ELR (cell line): ENCODE data around the gene PRKG1.
"Not testable (repeated sequence)": the region's sequence is repeated elsewhere in the genome, so short reads cannot be mapped to it uniquely, and the experiment has no call there.

Source experiments
- DNase-seq: peaks from one replicate; pipeline ENCODE4 v3.0.0-alpha.2; 2015; ENCODE audit warnings: low read depth

PRKG1 gene

DNA sequence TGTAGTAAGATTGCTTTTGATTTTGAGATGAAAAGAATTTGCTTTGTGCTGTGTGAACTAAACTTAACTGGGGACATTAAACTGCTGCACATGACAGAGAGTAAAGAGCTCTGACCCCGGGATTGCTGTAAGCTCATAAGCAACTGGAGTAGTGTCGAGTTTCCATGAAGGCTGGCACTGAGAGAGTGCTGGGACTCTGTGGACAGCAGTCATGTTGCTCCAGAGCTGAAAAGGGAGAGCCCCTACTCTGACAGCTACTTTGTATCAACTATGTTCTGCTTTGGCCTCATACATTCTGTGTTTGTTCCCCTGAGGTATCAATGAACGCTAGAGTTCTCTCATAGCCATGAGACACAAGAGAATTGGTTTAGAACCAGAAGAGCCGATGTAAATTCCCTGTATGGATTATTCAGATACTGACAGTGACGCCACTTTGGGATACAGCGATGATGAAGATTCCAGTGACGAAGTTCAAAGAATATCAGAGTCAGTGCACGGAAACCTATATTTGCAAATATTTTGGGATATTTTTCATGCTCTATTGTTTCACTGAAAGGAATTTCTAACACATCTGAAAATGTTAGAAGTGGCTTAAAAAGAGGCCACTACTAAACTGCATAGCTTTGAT lies 1053.9 kb downstream of the PRKG1 start:
- no peak for DNase-seq

- no peak for DNase-seq
Observed at GRCh38 chr10:52129410-52130178, 1055.3 kb downstream of the PRKG1 start.

DNA sequence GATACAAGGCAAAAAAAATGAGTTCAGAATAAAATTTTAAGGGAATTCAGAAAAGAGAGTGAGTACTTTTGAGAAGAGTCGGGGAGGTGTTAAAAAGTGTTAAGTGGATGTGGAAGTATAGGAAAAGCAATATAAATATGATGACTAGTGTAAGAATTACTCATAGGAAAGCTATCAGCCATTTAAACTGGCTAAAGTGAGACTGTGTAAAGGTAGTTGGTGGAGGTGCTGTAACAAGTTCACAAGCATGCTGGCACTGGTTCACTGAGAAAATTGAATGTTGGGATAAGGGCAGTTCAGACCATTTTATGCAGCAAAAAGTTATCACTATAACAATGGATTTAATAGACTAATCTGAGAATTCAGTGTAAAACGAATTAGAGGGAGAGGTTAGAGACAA lies 1060.8 kb downstream of the PRKG1 start:
- DNase-seq, result no peak

- DNase-seq, result no peak
Observed at GRCh38 chr10:52136921-52137320, 1062.6 kb downstream of the PRKG1 start.

- no peak for DNase-seq
Observed at GRCh38 chr10:52143338-52143737, 1069.1 kb downstream of the PRKG1 start.

GRCh38 chr10:52145636-52146035 lies 1071.3 kb downstream of the PRKG1 start:
- no peak for DNase-seq

DNA sequence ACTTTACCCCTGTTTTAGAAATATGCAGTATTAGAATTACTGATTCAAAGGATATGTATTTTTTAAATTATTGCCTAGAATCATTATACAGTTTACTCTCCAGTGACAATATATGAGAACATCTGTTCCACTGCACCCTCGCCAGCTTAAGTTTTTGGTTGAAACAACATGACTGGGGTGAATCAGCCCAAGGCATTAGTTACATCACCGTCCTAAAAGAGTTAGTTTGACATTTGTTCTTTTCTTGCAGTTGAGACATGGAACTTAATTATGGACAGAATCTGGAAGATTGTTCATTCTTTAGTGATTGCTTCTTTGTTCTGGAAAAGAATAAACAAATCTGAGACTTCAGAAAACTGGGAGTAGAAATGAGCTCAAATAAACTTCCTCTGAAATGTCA lies 1072.5 kb downstream of the PRKG1 start:
- no peak for DNase-seq

- DNase-seq, result no peak
Observed at GRCh38 chr10:52170776-52171175, 1096.5 kb downstream of the PRKG1 start.

GRCh38 chr10:52172581-52172980 lies 1098.3 kb downstream of the PRKG1 start:
- peak; percentile 1 for DNase-seq

GRCh38 chr10:52185256-52185655 lies 1111.0 kb downstream of the PRKG1 start:
- no peak for DNase-seq

DNA sequence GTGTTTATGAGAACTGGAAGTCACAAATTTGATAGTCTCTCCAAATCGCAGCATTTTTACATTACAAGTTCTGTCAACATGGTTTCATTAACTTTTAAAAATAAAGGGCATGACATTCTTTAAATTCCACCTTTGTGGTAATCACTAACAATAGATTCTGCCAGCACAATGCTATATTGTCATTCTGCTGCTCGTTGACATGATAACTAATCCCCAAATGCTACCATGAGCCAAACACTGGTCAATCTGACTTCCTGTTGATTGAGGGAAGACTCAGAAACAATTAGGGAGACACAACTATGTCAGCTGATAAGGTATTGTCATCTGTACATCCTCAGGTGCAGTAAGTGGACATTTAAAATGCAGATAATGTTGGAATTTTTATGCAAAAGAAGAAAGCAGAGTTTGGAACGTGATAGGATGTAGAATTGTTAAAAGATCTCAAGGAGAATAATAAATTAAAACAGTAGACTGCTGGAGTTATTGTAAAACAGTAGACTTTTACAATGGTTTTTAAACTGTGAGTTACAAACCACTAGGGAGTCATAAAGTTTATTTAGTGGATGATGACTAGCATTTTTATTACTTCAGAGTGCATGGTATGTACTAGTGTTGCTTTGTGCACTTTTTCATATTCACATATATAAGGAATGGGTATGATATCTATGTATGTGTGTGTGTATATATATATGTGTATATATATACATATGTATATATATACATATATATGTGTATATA lies 1113.4 kb downstream of the PRKG1 start:
- no peak for DNase-seq

DNA sequence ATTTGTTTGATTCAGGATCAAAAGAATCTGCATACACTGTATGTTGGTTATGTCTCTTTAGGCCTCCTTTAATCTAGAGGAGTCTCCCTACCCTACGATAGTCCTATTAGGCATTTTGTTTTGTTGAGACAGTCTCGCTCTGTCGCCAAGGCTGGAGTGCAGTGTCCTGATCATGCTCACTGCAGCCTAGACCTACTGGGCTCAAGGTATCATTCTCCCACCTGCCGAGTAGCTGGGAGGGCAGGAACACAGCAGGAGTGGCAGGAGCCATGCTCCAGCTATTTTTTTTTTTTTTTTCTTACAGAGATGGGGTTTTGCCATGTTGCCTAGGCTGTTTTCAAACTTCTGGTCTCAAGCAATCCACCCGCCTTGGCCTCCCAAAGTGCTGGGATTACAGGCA lies 1116.8 kb downstream of the PRKG1 start:
- no peak for DNase-seq

GRCh38 chr10:52194191-52194590 lies 1119.9 kb downstream of the PRKG1 start:
- no peak for DNase-seq

DNA sequence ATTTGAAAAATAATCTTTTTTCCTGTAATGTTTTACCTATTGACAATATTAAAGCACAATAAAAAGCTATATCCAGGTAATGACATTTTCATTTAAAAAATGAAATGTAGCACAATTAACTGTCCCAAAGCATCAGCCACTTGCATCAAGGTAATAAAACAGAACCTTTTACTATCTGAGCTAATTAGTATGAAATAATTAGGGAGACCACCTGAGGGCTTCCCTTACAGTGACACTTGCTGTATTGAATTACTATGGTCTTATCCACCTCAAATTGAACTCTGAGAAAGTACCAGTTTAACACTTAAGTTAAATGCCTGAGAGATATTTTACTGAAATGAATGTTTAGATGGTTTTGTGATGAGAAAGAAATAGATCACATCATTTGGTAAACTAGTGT lies 1120.4 kb downstream of the PRKG1 start:
- DNase-seq, result no peak

DNA sequence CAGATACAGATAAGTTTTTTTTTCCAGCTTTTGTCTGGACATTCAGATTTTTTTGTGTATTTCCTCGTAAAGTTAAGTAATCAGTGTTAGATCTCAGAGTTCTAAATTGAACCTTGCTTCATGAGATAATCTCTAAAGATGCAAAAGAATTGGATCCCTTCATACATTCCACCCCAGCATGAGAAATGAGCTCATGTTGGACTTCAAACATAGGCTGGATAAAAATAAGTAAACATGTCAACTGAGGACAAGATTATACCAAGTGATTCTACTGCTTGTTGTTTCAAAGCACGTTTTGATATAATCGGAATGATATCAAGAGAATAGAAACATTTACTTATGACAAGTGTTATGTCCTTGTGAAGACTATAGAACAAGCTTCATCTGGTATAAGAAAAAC lies 1122.8 kb downstream of the PRKG1 start:
- no peak for DNase-seq

DNA sequence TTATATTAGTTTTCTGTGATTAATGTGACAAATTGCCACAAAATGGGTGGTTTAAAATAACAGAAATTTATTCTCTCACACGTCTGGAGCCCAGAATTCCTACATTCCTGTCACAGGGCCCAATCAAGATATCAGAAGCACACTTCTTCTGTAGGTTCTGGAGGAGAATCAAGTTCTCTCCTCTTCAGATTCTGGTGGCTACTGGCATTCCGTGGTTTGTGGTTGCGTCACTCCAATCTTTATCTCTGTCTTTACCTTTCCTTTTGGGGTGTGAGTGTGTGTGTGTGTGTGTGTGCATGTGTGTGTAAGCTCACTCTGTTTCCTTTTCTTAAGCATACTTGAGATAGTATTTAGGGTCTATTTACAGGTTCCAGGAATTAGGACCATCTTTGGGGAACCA lies 1124.3 kb downstream of the PRKG1 start:
- no peak for DNase-seq

- not testable (repeated sequence) for DNase-seq
Observed at GRCh38 chr10:52204906-52205305, 1130.6 kb downstream of the PRKG1 start.

DNA sequence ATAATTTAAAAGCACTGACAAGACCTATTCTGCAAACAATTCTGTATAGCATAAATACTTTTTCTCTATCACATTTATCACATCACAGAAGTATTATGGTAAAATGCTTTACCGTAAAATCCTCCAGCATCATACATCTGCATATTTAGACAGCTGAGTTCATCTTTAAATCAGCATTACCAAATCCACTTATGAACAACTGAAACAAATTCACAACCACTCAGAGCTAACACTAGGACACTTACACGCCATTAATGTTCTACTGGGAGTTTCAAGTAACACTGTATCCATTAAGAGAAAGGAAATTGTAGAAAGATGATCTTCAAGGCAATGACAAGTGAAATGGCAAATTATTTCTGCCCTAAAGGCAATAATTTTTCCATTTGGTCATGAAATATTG lies 1134.1 kb downstream of the PRKG1 start:
- no peak for DNase-seq

GRCh38 chr10:52210161-52210560 lies 1135.9 kb downstream of the PRKG1 start:
- peak; percentile 40 for DNase-seq

- DNase-seq, result no peak
Observed at GRCh38 chr10:52212062-52212461, 1137.8 kb downstream of the PRKG1 start.

GRCh38 chr10:52212802-52213201 lies 1138.5 kb downstream of the PRKG1 start:
- DNase-seq, result no peak

DNA sequence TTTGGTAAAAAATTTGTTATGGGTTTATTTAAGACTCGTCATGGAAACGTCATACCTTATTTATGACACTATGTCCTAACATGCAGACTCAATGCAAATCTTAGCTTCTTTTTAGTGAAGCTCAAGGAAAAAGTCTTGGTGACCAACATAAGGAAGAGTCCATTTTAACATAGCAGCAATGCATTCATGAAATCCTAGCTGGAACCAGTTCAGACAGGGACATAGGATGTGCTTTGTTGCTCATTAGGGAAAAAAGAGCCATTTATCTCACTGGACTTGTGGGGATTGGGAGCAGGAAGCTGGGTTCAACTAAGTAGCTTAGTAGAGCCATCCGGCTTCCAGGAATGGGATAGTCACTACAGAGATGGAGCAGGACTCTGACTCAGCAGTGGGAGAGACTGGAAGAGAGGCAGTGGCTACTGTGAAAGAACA lies 1139.0 kb downstream of the PRKG1 start:
- peak; percentile 46 for DNase-seq

GRCh38 chr10:52215745-52216361 lies 1141.6 kb downstream of the PRKG1 start:
- DNase-seq, result peak; percentile 71
